Epithelial cell of esophagus (primary cell): ENCODE data around the gene PRPF19.
A peak's percentile ranks its signal among the peaks of the same experiment; 100 is the strongest.

Source experiments
- DNase-seq: peaks from one replicate; pipeline ENCODE4 v3.0.0; 2010; ENCODE audit warnings: low read depth
- H3K4me3 ChIP-seq: 2 replicates; pipeline ENCODE4 v1.5.1; 2011; ENCODE audit warnings: mild to moderate bottlenecking, low read length, control low read depth
- TF ChIP-seq, protein P1 (sequence below): IDR thresholded peaks from 2 replicates; pipeline ENCODE4 v1.5.1; 2011; ENCODE audit warnings: low read depth, mild to moderate bottlenecking, low read length, control low read depth, inconsistent platforms; ENCODE audit not compliant: insufficient read depth; ENCODE audit errors: missing control alignments

Gene PRPF19

DNA sequence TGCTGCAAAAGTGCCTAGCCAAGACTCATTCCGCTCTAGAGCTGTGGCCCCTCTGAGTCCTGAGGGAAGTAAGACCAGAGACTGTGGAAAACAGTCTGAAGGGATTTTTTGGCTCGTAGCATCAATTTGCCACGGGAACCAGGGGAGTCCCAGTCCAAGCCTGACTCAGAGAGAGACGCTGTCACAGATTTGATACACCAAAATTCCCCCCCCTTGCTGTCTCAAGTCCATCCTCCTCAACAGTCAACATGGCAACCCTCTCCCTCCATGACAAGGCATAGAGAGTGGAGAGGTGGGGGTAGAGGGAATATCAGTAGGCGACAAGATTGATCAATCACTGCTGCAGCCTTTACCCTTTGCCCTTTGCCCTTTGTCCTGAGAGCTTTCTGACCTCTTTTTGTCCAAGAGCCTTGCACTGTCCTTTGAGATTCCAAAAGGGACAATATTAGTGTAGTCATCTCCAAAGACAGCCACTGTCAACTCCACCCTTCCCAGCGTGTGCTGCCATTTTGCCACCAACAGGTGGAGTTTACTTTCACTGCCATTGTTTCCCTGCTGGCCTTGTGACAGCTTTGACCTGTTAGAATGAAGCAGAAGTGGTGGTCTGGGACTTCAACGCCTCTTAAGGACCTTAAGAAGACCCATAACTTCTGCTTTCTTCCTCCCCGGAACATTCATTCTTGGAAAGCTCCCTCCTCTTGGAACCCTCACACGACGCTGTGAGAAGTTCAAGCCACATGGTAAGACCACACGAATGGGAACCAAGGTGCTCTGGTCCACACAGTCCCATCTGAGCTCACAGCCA lies 38.3 kb upstream of the PRPF19 start:
- DNase-seq = no peak
- H3K4me3 ChIP-seq = no peak overlapping the region
- TF ChIP-seq, protein P1, sequence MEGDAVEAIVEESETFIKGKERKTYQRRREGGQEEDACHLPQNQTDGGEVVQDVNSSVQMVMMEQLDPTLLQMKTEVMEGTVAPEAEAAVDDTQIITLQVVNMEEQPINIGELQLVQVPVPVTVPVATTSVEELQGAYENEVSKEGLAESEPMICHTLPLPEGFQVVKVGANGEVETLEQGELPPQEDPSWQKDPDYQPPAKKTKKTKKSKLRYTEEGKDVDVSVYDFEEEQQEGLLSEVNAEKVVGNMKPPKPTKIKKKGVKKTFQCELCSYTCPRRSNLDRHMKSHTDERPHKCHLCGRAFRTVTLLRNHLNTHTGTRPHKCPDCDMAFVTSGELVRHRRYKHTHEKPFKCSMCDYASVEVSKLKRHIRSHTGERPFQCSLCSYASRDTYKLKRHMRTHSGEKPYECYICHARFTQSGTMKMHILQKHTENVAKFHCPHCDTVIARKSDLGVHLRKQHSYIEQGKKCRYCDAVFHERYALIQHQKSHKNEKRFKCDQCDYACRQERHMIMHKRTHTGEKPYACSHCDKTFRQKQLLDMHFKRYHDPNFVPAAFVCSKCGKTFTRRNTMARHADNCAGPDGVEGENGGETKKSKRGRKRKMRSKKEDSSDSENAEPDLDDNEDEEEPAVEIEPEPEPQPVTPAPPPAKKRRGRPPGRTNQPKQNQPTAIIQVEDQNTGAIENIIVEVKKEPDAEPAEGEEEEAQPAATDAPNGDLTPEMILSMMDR = peak; percentile 45

DNA sequence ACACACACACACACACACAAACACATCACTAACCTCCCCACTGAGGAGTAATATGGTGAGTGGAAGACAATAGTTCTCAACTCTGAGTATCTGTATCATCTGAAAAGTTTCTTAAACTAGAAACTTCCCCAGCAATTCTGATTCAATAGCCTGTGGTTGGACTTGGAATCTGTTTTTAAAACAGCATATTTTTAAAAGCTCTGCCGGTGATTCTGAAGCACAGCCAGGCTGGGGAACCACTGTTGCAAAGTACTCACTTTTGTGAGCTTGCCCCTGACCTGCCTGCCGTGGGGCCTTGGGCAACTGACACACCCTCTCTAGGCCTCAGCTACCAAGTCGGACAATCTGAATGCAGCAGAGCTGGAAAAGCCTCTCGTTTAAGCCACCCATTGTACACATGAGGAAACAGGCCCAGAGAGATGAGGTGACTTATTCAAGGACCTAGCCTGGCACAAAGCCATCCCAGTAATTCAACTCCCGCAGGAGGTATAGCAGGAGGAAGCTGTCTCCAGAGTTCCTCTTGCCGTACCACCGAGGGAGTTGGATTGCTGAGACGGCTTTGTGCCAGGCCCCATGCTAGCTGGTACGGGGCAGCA lies 36.7 kb upstream of the PRPF19 start:
- H3K4me3 ChIP-seq = no peak overlapping the region
- TF ChIP-seq, protein P1 = no peak
- DNase-seq = peak; percentile 97

DNA sequence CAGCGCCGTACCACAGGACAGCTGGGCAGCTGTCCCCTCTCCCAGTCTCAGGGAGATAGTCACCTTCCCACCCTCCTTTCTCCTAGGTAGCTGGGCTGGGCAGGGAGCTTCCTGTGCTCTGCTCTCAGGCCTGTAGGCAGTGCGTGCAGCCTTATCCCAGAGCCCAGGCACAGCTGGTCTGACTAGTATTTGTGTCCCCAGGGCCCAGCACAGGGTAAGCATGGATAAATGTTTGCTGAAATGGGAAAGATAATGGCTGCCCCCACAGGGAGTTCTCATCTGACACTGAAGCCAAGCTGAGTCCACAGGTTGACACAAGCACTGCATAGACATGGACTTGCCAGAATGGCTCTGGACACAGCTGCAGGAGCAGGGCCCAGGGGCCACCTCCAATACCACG lies 35.8 kb upstream of the PRPF19 start:
- peak; percentile 51 for DNase-seq
- H3K4me3 ChIP-seq = no peak overlapping the region
- TF ChIP-seq, protein P1 = no peak

DNA sequence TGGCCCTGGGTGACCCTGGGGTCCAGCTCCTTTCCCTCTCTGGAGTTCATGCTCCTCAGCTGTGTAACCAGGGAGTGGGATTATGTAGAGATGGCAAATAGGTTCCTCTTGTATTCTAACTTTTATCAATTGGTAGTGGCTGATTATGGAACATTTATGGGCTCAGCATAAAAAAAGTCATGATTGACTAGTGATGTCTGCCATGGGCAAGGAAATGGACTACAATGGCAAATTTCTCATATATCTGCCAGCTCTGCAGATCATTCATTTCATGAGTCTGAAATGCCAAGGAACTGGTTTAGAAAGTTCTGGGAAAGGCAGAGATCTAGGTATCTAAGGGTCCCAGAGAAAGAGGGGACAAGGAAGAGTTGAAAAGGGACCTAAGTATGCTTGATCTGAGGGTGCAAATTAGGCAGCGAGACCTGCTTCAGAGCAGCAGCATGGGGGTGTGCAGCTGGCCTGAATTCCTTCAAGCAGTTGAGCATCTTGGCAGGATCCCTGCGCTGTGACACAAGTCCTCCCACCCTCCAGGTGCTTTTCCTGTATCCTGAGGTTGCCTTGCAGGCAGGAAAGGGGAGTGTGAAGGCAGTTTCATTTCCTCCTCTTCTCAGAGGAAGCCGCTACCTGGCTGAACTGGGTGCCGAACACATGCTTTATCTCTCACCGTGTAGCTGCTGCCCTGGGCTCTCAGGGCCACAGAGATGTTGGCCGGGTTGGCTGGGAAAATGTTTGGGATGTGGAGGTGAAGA lies 35.2 kb upstream of the PRPF19 start:
- TF ChIP-seq, protein P1 = no peak
- DNase-seq = peak; percentile 31
- H3K4me3 ChIP-seq = no peak overlapping the region

DNA sequence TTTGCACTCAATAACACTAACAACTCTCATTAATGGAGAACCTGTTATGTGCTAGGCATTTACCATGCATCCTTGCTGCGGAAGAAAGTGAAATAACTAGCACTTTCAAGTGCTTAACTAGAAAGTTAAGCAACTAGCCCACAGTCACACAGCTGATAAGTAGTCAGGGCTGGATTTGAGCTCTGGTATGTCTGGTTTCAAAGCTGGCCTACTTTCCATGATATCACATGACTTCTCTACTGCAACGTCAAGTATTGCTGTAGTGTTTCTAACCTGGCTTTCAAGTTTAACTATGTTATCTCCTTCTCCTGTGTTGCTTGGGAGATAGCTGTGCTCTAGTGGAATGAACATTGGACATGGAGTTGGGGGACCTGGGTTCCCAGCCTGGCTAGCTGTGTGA lies 33.5 kb upstream of the PRPF19 start:
- peak; percentile 49 for DNase-seq
- TF ChIP-seq, protein P1 = no peak
- H3K4me3 ChIP-seq = no peak overlapping the region

DNA sequence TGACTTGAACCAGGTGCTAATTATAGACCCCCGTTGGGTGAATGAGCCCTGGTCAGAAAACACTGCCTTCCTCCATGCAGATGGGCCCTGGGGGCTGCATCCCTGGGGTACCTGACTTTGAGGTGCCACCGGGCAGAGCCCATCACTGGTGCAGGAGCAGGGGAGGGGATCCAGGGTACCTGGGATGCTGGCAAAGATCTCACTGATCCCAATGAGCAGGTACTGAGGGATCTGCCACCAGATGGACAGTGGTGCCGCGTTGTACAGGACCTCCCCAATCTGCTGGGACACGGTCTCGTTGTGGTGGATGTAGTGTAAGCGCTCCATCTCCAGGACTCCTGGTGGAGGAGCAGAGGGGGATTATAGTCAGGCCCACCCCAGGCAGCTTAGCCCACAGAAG lies 32.9 kb upstream of the PRPF19 start:
- H3K4me3 ChIP-seq = no peak overlapping the region
- TF ChIP-seq, protein P1 = no peak
- no peak for DNase-seq

DNA sequence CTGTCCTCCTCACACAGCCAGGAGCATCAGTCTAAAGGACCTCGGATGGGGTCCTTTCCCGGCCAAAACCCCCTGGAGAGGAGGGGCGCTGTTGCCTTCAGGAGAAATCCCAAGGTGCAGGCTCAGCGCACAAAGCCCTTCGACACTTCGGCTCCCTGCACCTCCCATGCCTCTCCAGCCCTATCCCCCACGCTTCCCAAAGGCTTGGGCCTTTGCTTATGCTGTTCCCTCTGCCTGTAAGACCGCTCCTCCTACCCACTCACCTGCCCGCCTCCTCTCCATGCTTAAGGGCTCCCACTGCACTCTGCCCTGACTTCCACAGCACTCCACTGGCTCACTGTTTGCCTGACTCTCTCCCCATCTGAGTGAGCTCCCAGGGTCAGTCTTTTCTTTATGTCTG lies 32.1 kb upstream of the PRPF19 start:
- no peak overlapping the region for H3K4me3 ChIP-seq
- DNase-seq = no peak
- TF ChIP-seq, protein P1 = no peak
